SKM-1 treated with dmso at 0.1 percent for 144 hours (cell line): Measurements from ENCODE around the gene PHF20.
A peak's percentile ranks its signal among the peaks of the same experiment; 100 is the strongest.
"Not testable (repeated sequence)": the region's sequence is repeated elsewhere in the genome, so short reads cannot be mapped to it uniquely, and the experiment has no call there.

ENCODE experiments used
- DNase-seq: peaks from one replicate; lab custom pipeline; 2025; ENCODE audit not compliant: unreplicated experiment; lab: John Stamatoyannopoulos, UW

Gene PHF20

DNA sequence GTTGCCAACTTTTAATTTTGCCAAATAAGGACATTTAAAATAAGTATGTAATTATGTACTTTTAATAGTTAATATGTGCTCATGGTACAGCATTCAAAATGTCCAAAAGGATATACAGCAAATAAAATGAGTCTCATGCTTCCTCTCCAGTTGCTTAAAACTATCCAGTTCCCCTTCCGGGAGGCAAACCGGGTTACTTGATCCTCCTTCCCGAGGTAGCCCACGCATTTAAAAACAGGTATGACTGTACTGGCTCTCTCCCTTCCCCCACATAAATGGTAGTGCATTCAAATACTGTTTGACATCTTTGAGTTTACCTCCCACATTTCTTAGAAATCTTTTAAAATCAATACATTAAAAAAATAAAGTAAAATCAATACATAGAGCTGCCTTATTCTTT lies 66.4 kb downstream of the PHF20 start:
- DNase-seq = no peak

DNA sequence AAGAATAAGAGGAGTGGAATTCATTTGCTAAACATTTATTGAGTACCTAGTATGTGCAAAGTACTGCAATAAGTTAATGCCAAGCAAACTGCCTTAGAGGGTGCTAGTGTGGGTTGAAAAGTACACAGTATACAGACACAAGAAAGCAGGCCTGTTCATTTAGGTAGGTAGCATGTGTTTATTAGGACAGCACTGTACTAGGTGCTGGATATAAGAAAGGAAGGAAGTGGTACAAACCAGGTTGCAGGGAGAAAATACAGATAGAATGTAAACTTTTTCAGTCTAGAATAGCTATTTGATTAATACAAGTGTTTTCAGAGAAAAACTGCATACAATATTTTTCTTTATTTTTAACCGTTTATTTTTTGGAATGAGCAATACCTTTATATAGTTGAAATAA lies 68.1 kb downstream of the PHF20 start:
- no peak for DNase-seq

DNA sequence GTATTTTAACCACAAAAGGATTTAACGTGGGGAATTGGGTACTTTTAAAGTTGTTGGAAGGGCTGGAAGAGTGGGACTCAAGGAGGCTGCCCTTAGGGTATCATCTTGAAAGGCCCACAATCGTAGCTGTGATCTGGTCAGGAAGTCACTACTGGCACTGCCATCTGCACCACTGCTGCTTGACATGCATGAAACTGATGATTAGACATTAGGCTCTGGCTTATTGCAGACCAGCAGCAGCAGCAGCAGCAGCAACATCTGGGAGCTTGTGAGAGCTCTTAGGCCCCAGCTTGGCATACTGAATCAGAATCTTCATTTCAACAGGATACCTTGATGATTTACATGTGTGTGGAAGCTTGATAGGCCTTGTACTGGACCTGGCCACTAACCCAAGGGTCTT lies 68.6 kb downstream of the PHF20 start:
- no peak for DNase-seq

DNA sequence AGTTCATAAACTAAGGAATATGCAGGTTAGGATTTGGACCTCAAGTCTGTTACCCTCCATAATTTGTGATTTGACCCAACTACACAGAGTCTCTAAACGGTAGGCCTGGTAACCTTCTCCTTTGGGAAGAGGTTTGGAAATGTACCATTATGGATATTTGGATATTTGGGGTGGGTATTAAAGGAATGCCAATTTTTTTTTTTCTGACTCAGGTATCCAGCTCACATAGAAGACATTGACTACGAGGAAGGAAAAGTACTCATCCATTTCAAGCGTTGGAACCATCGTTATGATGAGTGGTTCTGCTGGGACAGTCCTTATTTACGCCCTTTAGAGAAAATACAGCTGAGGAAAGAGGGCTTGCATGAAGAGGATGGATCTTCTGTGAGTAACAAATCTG lies 70.5 kb downstream of the PHF20 start:
- no peak for DNase-seq

DNA sequence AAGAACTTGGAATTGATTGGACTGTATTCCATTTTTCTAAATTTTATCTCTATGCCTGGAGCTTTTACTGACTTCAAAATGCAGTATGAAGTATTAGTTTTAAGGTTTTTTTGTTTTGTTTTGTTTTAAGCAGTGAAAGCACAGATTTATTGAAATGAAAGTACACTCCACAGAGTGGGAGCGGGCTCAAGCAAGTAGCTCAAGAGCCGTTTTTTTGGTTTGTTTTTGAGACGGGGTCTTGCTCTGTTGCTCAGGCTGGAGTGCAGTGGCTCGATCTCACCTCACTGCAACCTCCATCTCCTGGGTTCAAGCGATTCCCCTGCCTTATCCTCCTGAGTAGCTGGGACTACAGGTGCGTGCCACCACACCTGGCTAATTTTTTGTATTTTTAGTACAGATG lies 72.1 kb downstream of the PHF20 start:
- DNase-seq = not testable (repeated sequence)

DNA sequence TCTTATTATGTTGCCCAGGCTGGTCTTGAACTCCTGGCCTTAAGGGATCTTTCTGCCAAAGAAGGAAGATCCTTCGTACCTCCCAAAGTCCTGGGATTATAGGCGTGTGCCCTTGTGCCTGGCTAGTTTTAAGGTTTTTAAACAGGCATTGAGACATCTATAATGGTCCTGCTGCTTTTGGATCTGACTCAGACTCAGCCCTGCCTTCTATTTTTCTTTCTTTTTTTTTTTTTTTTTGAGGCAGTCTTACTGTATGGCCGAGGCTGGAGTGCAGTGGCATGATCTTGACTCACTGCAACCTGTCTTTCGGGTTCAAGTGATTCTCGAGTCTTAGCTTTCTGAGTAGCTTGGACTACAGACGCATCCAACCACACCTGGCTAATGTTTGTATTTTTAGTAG lies 73.7 kb downstream of the PHF20 start:
- DNase-seq = no peak

DNA sequence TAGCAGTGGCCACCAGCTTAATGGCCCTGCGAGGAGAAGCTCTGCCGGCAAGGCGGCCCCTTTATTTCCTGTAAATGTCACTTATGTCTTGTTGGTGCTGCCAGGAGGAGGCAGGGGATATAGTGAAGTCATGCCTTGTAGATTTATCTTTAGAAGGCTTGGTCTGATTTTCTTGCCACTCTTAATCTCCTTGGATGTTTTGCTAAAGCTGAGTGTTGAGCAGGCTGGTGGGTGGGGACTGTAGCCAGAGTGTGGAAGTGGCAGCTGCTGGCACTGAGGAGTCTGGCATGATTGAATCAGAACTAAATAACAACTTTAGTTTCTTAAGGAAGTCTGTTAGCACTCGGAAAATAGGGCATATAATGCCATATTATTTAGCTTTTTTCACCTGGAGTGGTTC lies 77.9 kb downstream of the PHF20 start:
- DNase-seq = no peak

DNA sequence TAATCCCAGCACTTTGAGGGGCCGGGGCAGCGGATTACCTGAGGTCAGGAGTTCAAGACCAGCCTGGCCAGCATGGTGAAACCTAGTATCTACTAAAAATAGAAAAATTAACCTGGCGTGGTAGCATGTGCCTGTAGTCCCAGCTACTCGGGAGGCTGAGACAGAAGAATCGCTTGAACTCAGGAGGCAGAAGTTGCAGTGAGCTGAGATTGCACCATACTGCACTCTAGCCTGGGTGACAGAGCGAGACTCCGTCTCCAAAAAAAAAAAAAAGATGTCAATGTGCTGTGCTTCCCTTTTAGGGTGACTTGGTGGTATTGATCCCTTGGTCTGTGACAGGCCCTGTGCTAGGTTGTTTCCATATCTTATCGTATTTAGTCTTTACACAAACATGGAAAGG lies 79.8 kb downstream of the PHF20 start:
- DNase-seq = peak; percentile 15

DNA sequence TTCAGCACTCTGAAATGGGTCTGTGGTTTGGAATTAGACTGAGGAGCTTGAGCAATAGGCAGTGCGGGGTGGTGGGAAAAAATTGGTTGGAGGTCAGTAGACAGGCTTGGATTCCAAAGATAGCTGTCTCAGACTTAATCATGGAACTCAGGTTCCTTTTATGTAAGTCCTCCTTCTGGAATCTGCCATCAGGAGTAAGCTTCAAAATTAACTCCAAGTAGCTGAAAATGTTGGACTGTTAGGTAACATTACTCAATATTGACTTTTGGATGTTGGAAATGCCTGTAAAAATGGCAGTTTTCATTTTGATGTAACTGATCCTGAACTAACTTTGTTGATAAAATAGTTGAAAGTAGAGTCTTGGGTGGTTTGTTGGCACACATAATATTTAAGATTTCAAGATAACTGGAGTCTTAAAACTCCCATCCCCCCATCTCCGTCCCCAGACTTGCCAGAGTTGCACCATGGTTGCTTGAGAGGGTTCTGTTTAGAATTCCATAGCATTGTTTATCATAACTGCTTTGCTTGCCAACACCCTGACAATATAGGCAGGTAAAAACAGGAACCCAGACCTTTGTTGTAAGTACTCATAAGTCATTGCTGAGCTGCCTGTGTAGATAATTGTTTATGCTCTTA lies 83.0 kb downstream of the PHF20 start:
- DNase-seq = no peak

DNA sequence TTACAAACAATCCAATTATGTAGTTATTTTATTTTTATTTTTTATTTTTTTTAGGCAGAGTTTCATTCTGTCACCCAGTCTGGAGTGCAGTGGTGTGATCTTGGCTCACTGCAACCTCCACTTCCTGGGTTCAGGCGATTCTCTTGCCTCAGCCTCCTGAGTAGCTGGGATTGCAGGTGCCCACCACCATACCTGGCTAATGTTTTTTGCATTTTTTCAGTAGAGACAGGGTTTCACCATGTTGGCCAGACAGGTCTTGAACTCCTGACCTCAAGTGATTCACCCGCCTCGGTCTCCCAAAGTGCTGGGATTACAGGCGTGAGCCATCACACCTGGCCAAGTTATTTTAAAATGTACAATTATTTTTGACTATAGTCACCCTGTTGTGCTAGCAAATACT lies 83.8 kb downstream of the PHF20 start:
- DNase-seq = not testable (repeated sequence)

DNA sequence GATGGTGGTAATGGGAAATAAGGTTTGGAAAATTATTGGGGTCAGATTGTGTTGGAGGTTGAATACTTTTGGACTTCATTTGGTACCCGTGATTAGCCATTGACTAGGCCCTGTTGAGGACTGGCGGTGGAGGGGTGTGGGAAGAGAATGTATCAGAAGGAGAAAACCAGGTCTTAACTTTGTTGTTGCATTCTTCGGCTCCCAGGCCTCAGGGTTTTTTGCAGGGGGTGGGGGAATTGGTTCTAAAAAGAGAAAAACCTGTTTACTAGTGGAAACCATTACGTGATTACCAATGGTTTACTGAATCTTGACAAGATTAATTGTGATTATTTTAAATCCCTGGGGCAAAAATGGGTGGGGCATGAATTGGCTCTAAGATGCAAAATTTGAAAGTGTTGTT lies 85.1 kb downstream of the PHF20 start:
- DNase-seq = no peak

DNA sequence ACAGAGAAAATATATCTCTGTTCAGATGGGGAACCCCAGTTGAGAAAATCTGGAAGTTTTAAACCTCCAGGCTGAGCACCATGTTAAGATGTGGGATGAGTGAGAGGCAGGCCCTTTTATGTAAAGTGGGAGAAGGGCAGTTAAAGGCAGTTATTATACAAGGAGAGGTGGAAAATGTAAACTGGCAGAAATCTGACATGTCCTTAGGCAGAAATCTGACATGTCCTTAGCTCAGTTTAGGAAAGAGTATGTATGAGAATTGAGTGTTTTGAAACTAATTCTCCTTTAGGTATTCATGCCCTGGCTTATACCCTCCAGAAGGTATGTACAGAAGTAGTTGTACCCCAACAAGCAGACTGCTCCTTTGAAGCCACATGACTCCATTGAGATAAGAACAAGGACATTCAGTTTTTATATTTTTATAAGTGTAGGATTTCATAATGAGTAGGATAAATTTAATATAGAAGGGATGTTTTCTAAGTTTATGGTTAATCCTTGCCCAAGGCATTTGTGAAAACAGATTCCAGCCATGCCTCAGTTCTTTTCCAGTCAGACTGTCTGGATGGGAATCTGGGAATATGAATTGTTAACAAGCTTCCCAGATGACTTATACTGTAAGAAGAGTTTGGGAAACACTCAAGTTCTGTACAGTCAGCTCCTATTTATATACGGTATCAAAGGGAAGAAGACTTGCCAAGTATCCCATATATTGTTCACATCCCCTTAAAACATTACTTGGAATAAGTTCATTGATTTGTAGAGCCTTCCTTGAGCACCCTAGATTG lies 94.8 kb downstream of the PHF20 start:
- DNase-seq = no peak

DNA sequence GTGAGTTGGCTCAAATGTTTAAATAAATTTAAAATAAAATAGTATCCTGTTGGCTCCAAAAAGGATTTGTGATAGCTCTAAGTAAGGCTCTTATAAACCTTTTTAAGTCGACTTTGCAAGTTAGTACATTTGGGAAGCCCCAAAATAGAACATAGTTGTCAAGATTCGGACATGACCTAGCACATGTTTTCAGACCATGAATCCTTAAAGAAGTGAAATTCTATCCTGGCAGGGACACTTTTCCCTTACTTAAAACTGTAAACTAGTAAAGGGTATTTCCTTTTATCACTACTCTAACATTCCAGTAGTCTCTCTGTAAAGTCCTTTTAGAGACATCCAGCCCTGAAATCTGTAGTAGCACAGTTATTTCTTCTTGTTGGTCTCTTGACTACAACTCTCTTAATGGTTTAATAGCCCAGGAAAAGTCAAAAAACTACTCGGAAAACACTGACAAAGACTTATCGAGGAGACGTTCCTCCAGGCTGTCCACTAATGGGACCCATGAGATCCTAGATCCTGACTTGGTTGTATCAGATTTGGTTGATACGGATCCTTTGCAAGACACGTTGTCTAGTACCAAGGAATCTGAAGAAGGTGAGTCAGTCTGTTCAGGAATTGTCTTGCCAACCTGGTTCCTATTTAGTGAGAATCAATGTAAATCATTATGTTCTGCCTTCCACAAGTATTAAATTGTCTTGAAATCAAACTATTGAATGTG lies 98.9 kb downstream of the PHF20 start:
- no peak for DNase-seq

DNA sequence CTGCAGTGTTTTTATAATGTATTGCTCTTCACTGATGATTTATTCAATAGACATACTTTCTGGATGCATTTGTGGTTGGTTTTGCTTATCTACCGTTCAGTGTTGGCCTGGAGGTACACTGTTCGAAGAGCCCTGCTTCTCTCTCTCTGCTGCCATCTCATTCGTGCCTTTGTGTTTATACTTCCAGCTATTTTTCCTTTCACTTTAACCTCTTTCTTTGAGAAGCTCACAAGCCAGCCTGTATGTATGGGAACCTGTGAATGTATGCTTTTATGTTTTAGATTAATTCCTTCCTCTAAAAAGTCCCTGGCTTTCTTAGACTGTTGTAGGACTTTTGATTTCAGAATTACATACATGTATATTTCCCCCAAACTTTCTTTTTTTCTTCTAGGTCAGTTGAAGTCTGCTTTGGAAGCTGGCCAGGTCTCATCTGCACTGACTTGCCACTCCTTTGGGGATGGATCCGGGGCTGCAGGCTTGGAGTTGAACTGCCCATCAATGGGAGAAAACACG lies 99.5 kb downstream of the PHF20 start:
- DNase-seq = no peak

DNA sequence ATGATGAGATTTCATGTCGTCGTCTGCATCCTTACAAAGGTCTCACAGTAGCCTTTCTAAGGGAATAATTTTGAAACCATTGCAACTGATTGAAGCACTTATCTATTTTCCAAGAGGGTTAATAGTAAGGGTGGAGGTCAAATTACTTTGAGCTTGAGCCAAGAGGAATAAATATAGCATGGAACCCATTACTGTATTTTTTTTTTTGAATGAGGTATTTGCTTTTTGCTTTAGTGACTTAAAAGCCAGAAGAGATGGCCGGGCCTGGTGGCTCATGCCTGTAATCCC lies 104.2 kb downstream of the PHF20 start:
- no peak for DNase-seq

DNA sequence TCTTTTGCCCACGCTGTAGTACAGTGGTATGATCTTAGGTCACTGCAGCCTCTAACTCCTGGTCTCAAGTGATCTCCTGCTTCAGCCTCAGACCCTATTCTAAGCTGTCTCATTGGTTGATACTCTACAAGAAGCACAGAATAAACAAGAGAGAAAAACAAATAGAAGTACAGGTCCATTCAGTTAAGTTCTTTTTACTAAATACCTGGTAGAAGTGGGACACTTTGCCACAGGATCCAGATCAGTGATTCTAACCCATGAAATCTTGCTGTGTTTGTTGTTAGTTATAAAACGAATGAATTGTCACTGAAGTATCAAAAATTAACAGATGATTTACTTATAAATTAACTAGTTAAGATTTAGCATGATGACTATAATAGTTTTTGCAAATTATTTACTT lies 105.8 kb downstream of the PHF20 start:
- no peak for DNase-seq

DNA sequence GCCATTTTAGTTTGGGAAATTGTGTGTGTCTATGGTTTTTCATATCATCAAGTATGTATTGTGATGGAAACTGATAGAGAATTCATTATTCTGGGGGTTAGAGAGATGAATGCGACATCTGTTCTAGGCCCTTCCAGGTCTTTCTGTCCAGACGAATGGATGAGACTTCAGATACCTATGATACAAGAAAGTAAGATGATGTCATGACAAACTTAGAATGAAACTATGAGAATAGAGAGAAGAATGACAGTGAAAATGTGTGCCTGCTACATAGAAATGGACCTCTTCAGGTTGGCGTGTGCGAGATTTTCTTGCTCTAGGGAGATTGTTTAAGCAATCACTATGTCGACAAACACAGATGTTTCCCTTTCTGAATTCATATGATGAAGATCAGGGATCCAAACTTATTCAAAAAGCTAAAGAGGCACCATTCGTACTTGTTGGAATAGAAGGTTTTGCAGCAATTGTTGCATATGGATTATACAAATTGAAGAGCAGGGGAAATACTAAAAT lies 106.4 kb downstream of the PHF20 start:
- DNase-seq = no peak

DNA sequence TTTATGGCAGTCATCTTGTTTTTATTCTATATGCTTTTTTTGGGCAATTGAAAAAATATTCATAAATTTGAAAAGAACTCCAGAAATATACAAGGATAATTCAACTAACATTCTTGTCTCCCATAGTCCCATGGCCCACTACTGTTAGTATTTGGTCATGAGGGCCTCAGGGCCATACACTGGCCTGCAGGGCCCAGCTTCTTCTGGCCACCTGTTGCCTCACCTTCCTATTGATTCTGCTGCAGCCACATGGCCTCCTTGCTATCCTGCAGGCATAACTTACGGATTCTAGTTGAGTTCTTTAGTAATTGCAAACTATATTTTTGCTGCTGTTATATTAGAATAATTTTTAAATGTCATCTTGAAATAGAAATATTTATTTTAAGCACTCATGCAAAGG lies 109.9 kb downstream of the PHF20 start:
- DNase-seq = no peak

DNA sequence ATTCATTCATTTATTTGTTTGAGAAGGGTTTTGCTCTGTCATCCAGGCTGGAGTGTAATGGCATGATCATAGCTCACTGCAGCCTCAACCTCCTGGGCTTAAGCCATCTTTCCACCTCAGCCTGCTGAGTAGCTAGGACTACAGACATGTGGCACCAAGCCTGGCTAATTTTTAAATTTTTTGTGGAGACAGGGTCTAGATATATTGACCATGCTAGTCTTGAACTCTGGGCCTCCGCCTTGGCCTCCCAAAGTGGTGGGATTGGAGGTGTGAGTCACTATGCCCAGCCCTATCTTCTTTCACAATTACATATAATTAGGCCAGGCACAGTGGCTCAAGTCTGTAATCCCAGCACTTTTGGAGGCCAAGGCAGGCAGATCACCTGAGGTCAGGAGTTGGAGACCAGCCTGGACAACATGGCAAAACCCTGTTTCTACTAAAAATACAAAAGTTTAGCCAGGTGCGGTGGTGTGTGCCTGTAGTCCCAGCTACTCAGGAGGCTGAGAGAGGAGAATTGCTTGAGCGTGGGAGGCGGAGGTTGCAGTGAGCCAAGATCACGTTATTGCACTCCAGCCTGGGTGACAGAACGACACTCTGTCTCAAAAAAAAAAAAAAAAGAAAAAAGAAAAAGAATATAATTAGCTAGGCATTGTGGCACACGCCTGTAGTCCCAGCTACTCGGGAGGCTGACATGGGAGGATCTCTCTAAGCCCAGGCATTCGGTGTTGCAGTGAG lies 110.8 kb downstream of the PHF20 start:
- not testable (repeated sequence) for DNase-seq

DNA sequence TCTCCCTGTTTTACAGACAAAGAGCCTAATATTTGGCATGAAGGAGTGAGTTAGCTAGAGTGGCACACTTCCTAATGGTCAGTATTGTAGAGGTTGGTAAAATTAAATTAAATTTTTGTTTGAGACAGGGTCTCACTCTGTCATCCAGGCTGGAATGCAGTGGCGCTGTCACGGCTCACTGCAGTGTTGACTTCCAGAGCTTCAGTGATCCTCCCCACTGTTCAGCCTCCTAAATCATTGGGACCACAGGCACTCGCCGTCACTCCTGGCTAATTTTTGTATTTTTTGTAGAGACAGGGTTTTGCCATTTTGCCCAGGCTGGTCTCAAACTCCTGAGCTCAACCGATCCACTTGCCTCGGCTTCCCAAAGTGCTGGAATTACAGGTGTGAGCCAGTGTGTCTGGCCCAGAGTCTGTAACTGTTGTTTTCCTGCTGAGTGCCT lies 111.5 kb downstream of the PHF20 start:
- no peak for DNase-seq
